OCI-LY3 (cell line): ENCODE data around the gene CEP131.

ENCODE experiments used
- H2AFZ ChIP-seq: fragments of 200-600, 300-600 bp; shearing (Covaris generic); 2 replicates; pipeline ENCODE4 v1.6.0; 2014; ENCODE audit warnings: antibody characterized with exemption, low read depth, low read length
- H3K27ac ChIP-seq: fragments of 200-600, 300-600 bp; sonication (generic); 2 replicates; pipeline ENCODE4 v1.5.1; 2014; ENCODE audit warnings: mild to moderate bottlenecking, low read length, moderate library complexity, mixed read lengths
- H3K27me3 ChIP-seq: fragments of 200-600, 300-600 bp; sonication (generic); 2 replicates; pipeline ENCODE4 v1.6.1; 2014; ENCODE audit warnings: low read depth, low read length, mixed read lengths
- H3K36me3 ChIP-seq: fragments of 200-600, 300-600 bp; sonication (generic); replicated peaks from 2 replicates; pipeline ENCODE3; 2014; ENCODE audit warnings: low read depth, low read length, mixed read lengths
- H3K4me1 ChIP-seq: fragments of 300-600, 200-600 bp; sonication (generic); 2 replicates; pipeline ENCODE4 v1.6.1; 2014; ENCODE audit warnings: low read length, mixed read lengths
- H3K4me2 ChIP-seq: fragments of 200-600, 300-600 bp; sonication (generic); 2 replicates; pipeline ENCODE4 v1.6.1; 2014; ENCODE audit warnings: low read length, mixed read lengths
- H3K4me3 ChIP-seq: fragments of 300-600, 200-600 bp; sonication (generic); 2 replicates; pipeline ENCODE4 v1.5.1; 2014; ENCODE audit warnings: antibody characterized with exemption, mild to moderate bottlenecking, low read length, moderate library complexity
- H3K79me2 ChIP-seq: fragments of 300-600, 200-600 bp; shearing (Covaris generic); 2 replicates; pipeline ENCODE4 v1.6.1; 2014; ENCODE audit warnings: mild to moderate bottlenecking, low read length, mixed read lengths
- H3K9ac ChIP-seq: fragments of 300-600, 200-600 bp; shearing (Covaris generic); 2 replicates; pipeline ENCODE4 v1.6.0; 2014; ENCODE audit warnings: mild to moderate bottlenecking, low read length, moderate library complexity
- H3K9me3 ChIP-seq: fragments of 200-600, 300-600 bp; shearing (Covaris generic); 2 replicates; pipeline ENCODE4 v1.6.1; 2014; ENCODE audit warnings: low read length, mixed read lengths; ENCODE audit not compliant: insufficient read depth
- H4K20me1 ChIP-seq: fragments of 200-600, 300-600 bp; sonication (generic); 2 replicates; pipeline ENCODE4 v1.6.1; 2016; ENCODE audit warnings: low read length, mixed read lengths; ENCODE audit not compliant: insufficient read depth
- CTCF ChIP-seq: fragments of 200-600, 300-600 bp; sonication (generic); IDR thresholded peaks from 2 replicates; pipeline ENCODE4 v1.5.1; 2014; ENCODE audit warnings: antibody characterized with exemption, low read length, low read depth
- EZH2phosphoT487 ChIP-seq: fragments of 200-600 bp; shearing (Covaris generic); IDR thresholded peaks from 2 replicates; pipeline ENCODE4 v1.6.1; 2018; ENCODE audit warnings: antibody characterized with exemption, mixed run types, low read depth

The CEP131 gene

GRCh38 chr17:81173052-81173761, 49.6 kb downstream of the CEP131 start:
- Histone ChIP-seq H3K79me2 (no peaks in the 10 kb centered on the region), H3K9ac (no peak overlapping the region), H3K36me3 (no peaks in the 10 kb centered on the region), H3K27ac (no peak overlapping the region), H4K20me1 (no peaks in the 10 kb centered on the region), H3K4me3 (no peak overlapping the region), H3K4me1 (no peaks in the 10 kb centered on the region), H2AFZ (no peak overlapping the region), H3K4me2 (no peak overlapping the region), H3K9me3 (no peaks in the 10 kb centered on the region), H3K27me3 (no peaks in the 10 kb centered on the region)
- TF ChIP-seq CTCF = no peak
- TF ChIP-seq EZH2phosphoT487 = no peak

- no peaks in the 10 kb centered on the region for H3K27me3 ChIP-seq
- no peak overlapping the region for H3K4me2 ChIP-seq
- no peak overlapping the region for H3K27ac ChIP-seq
- H3K9me3 ChIP-seq = no peaks in the 10 kb centered on the region
- no peaks in the 10 kb centered on the region for H3K36me3 ChIP-seq
- TF ChIP-seq CTCF (no peak), EZH2phosphoT487 (no peak)
- no peak overlapping the region for H2AFZ ChIP-seq
- H3K79me2 ChIP-seq = no peaks in the 10 kb centered on the region
- no peaks in the 10 kb centered on the region for H4K20me1 ChIP-seq
- H3K9ac ChIP-seq = no peak overlapping the region
- H3K4me3 ChIP-seq = no peak overlapping the region
- no peaks in the 10 kb centered on the region for H3K4me1 ChIP-seq
Measured at GRCh38 chr17:81171941-81172340, 50.8 kb downstream of the CEP131 start.

GRCh38 chr17:81170727-81171494, 51.9 kb downstream of the CEP131 start:
- Histone ChIP-seq H3K4me3 (no peak overlapping the region), H3K4me1 (no peaks in the 10 kb centered on the region), H3K9ac (no peak overlapping the region), H3K36me3 (no peaks in the 10 kb centered on the region), H2AFZ (no peak overlapping the region), H4K20me1 (no peaks in the 10 kb centered on the region), H3K9me3 (no peaks in the 10 kb centered on the region), H3K79me2 (no peaks in the 10 kb centered on the region), H3K27me3 (no peaks in the 10 kb centered on the region), H3K27ac (no peak overlapping the region), H3K4me2 (no peak overlapping the region)
- no peak for TF ChIP-seq EZH2phosphoT487
- no peak for TF ChIP-seq CTCF

GRCh38 chr17:81169870-81170309, 52.9 kb downstream of the CEP131 start:
- Histone ChIP-seq H4K20me1 (no peaks in the 10 kb centered on the region), H3K9ac (no peak overlapping the region), H3K79me2 (no peaks in the 10 kb centered on the region), H3K27ac (no peak overlapping the region), H2AFZ (no peak overlapping the region), H3K36me3 (no peaks in the 10 kb centered on the region), H3K4me1 (no peaks in the 10 kb centered on the region), H3K4me3 (no peak overlapping the region), H3K27me3 (no peaks in the 10 kb centered on the region), H3K9me3 (no peaks in the 10 kb centered on the region), H3K4me2 (no peak overlapping the region)
- no peak for TF ChIP-seq CTCF
- TF ChIP-seq EZH2phosphoT487 = no peak
